Psoas muscle (tissue), 8 donors: ENCODE results near the gene FGF14. TPM values are rescaled to one million over a fixed set of nuclear protein-coding genes. Genes with fewer than 3 reads are reported as not detected.

Source experiments
- ATAC-seq, 4 donors: fragments of 200-7000 bp; cut with Tn5 transposase; one replicate each; pipeline ENCODE4 v1.9.1; 2020; ENCODE audit warnings: moderate library complexity in 3 of 4, mild to moderate bottlenecking in 2 of 4
- DNase-seq, 2 donors: peaks; one replicate each; pipeline ENCODE4 v3.0.0-alpha.2; 2020
- H3K27ac ChIP-seq: fragments of 200-600 bp; one replicate; pipeline ENCODE4 v1.8.0; 2022
- H3K27me3 ChIP-seq, 3 donors: fragments of 200-600 bp in 1 of 3; one replicate each; pipeline versions ENCODE4 v1.6.1 to v1.8.0; 2013 to 2022; ENCODE audit warnings: low read length in 2 of 3, mild to moderate bottlenecking in 2 of 3, moderate library complexity in 1 of 3; ENCODE audit not compliant: insufficient read depth in 3 of 3
- H3K36me3 ChIP-seq, 2 donors: fragments of 200-600 bp in 1 of 2; one replicate each; pipeline versions ENCODE4 v1.6.1 to v1.8.0; 2013 to 2022; ENCODE audit warnings: low read depth in 1 of 2, mild to moderate bottlenecking in 1 of 2, moderate library complexity in 1 of 2; ENCODE audit not compliant: insufficient read depth in 1 of 2
- H3K4me1 ChIP-seq: fragments of 200-600 bp; one replicate; pipeline ENCODE4 v1.8.0; 2022
- H3K4me3 ChIP-seq: fragments of 200-600 bp; one replicate; pipeline ENCODE4 v1.8.0; 2022; ENCODE audit warnings: mild to moderate bottlenecking
- H3K9me3 ChIP-seq: fragments of 200-600 bp; one replicate; pipeline ENCODE4 v1.8.0; 2022
- WGBS, 3 donors: extraction: QIAGEN DNeasy Blood & Tissue Kit; methylation state at CpG; one replicate each; pipeline versions ENCODE4 v1.1.6 to v1.1.7; 2013; 5-methylcytosine and 5-hydroxymethylcytosine counted together
- intact Hi-C, 2 donors: fragments of 100-400 bp; cut with DNase I; formaldehyde crosslinking; loops; one replicate each; pipeline versions ENCODE4 v1.11.0 to v1.14.2; 2022
- polyA plus RNA-seq, 3 donors: library from polyadenylated mRNA; stranded (reverse); fragments of 200-250 nt; gene quantifications; one replicate each; pipeline ENCODE4 v1.2.3, GENCODE V29; 2013
- total RNA-seq, 4 donors: library from RNA; stranded (reverse); fragmentation: NEBNext Ultra II Directional in 2 of 4; extraction: Animal tissue kit (Norgen Biotek cat#: 25700) in 2 of 4; gene quantifications; one replicate each; pipeline versions ENCODE4 v1.2.1 to v1.2.4, GENCODE V29; 2021 to 2023
- TF ChIP-seq, protein P1 (sequence below): fragments of 200-600 bp; IDR thresholded peaks from one replicate; pipeline ENCODE4 v1.8.0; 2022; ENCODE audit warnings: antibody characterized with exemption
- donor health status: healthy with polysubstance abuse.
- donor health status: DM: no; HTN: no; CAD: no; lungs with moderate emphysema.
- donor health status: Bipolar disorder and iron deficiency.
- donor health status: healthy.
- donor health status: DM: yes; HTN: yes; CAD: no.
- donor health status: DM: no; HTN: no; CAD: no.
- donor health status: DM: no; HTN: no; CAD: no.
- donor health status: DM: yes; HTN: yes; CAD: no.

Gene FGF14
- total and polyA plus RNA-seq, 7 donors, result 0.01 to 0.05 (median 0.02) TPM; not detected in 4

DNA sequence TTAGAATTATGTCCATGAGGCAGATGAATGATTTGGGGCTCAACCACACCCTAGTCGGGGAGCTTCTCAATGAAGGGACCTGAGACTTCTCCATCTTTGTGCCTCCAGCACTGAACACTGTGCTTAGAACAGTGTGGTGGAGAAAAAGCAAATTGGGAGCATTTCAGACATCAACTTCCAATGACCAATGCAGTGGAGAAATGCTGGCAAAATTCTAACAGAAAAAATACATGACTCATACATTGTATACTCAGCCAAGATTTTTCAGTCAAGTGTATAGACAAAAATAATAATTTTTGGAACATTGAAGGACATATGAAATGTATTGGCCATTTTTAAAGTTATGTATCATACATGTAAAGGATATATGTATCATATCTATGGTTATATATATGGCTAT, 134.7 kb downstream of the FGF14 start:
- no peaks in the 10 kb centered on the region for H3K36me3 ChIP-seq
- DNase-seq (no peak), ATAC-seq (no peak)
- WGBS, 3 donors, result 59 to 79% (median 63%) methylated on average over 1 of the region's 1 CpG
- H3K9me3 ChIP-seq, result no peaks in the 10 kb centered on the region
- no peak overlapping the region for H3K4me3 ChIP-seq
- H3K4me1 ChIP-seq, result no peaks in the 10 kb centered on the region
- TF ChIP-seq, protein P1, sequence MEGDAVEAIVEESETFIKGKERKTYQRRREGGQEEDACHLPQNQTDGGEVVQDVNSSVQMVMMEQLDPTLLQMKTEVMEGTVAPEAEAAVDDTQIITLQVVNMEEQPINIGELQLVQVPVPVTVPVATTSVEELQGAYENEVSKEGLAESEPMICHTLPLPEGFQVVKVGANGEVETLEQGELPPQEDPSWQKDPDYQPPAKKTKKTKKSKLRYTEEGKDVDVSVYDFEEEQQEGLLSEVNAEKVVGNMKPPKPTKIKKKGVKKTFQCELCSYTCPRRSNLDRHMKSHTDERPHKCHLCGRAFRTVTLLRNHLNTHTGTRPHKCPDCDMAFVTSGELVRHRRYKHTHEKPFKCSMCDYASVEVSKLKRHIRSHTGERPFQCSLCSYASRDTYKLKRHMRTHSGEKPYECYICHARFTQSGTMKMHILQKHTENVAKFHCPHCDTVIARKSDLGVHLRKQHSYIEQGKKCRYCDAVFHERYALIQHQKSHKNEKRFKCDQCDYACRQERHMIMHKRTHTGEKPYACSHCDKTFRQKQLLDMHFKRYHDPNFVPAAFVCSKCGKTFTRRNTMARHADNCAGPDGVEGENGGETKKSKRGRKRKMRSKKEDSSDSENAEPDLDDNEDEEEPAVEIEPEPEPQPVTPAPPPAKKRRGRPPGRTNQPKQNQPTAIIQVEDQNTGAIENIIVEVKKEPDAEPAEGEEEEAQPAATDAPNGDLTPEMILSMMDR, result no peak
- intact Hi-C loops, result no loop called here
- H3K27me3 ChIP-seq, result no peaks in the 10 kb centered on the region
- H3K27ac ChIP-seq, result no peak overlapping the region

DNA sequence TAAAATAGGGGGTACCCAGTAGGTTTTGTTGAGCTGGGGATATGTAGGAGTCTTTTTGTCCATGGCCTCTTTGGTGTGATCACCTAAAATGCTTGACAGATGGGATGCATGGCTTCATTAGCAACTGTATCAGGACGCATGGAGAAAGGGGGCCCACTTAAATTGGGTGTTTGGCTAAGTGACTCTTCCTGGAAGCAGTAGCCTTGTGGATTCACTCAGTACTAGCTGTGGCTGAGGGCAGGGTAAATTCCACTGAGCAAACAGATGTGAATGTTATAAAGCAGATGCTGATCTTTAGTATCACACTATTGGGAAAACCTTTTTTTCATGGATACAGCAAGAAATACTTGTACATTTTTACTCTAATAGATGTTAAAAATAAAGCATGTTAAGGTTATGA, 140.0 kb downstream of the FGF14 start:
- H3K27ac ChIP-seq, result no peak overlapping the region
- DNase-seq (no peak), ATAC-seq (no peak)
- H3K36me3 ChIP-seq, result no peaks in the 10 kb centered on the region
- no peak overlapping the region for H3K4me3 ChIP-seq
- H3K9me3 ChIP-seq, result no peaks in the 10 kb centered on the region
- WGBS, 3 donors, result 21 to 43% (median 34%) methylated on average over 1 of the region's 1 CpG
- intact Hi-C loops, result no loop called here
- TF ChIP-seq, protein P1, result no peak
- no peaks in the 10 kb centered on the region for H3K27me3 ChIP-seq
- no peaks in the 10 kb centered on the region for H3K4me1 ChIP-seq

DNA sequence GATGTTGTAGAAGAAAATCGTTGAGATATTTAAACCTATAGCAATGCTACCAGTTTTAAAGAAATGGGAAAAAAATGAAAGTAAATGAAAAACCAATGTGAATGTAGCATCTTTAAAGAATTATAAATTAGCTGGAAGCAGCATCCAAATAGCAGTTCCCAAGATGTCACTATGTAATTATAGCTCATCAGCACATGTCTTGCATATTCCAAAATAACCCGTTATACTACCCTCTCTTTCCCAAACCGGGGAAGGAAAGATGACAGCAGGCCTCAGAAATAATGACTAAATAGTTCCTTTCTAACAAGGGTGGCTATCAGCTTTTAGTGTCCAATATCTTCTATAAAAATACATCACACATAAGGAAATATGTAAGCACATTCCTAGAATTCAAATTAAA, 140.5 kb downstream of the FGF14 start:
- Histone ChIP-seq H3K9me3 (no peaks in the 10 kb centered on the region), H3K27ac (no peak overlapping the region), H3K4me3 (no peak overlapping the region), H3K27me3 (no peaks in the 10 kb centered on the region), H3K4me1 (no peaks in the 10 kb centered on the region), H3K36me3 (no peaks in the 10 kb centered on the region)
- ATAC-seq (no peak), DNase-seq (no peak)
- TF ChIP-seq, protein P1, result no peak
- intact Hi-C loops, result no loop called here
- 70 to 77% (median 71%) methylated on average over 3 of the region's 3 CpGs for WGBS, 3 donors

DNA sequence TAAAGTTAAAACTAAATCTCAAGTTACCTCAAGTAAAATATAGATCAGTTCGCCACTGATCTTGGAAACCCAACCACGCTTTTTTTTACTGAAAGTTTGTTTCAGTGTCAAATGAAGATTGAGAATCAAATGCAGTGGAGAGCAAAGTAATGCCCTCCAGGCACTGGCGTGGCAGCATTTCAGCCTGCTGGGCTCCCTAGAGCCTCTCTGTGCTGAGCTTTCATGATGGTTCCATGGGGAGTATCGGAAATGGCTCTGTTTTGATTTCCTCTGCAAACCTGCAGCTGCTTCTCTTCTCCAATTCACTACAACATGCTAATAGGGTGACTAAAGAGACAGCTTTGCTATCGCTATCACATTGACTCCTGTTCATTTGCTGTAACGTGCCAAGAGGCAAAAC, 141.6 kb downstream of the FGF14 start:
- Histone ChIP-seq H3K27ac (no peak overlapping the region), H3K4me1 (no peaks in the 10 kb centered on the region), H3K9me3 (no peaks in the 10 kb centered on the region), H3K4me3 (no peak overlapping the region), H3K27me3 (no peaks in the 10 kb centered on the region), H3K36me3 (no peaks in the 10 kb centered on the region)
- no peak for ATAC-seq
- no peak for DNase-seq
- intact Hi-C loops, result no loop called here
- TF ChIP-seq, protein P1, result no peak
- 52 to 63% (median 54%) methylated on average over 6 of the region's 6 CpGs for WGBS, 3 donors

DNA sequence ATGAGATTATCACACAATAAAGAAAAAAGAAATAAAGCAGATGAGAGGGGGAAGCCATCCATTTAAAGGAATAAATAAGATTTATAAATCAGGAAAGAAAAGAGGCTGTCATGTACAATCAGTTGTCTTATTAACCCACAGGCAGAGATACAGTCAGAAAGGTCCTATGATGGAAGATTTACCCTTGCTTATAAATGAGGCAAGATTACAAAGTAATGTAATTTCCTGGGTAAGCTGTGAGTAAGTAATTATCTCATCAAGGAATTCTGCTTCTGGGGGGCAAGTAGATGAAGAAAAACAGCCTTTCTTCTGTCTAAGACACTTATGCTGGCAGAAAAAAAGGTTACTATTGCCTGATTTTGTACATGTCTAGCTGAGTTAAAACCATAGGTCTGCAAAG, 146.4 kb downstream of the FGF14 start:
- no peaks in the 10 kb centered on the region for H3K4me1 ChIP-seq
- DNase-seq, result no peak
- no peaks in the 10 kb centered on the region for H3K27me3 ChIP-seq
- no peak for ATAC-seq
- H3K27ac ChIP-seq, result no peak overlapping the region
- TF ChIP-seq, protein P1, result no peak
- H3K4me3 ChIP-seq, result no peak overlapping the region
- H3K36me3 ChIP-seq, result no peaks in the 10 kb centered on the region
- intact Hi-C loops, result no loop called here
- no peaks in the 10 kb centered on the region for H3K9me3 ChIP-seq
